Mucosa of descending colon (tissue), 3 donors: ENCODE data around the gene GLI3. TPM values are rescaled to one million over a fixed set of nuclear protein-coding genes. Genes with fewer than 3 reads are reported as not detected.

ENCODE experiments used
- ATAC-seq: fragments of 200-7000 bp; cut with Tn5 transposase; one replicate; pipeline ENCODE4 v1.9.1; 2020; ENCODE audit warnings: mild to moderate bottlenecking, moderate library complexity
- DNase-seq, 3 donors: peaks; one replicate each; pipeline ENCODE4 v3.0.0-alpha.2; 2020
- H3K36me3 ChIP-seq: fragments of 200-600 bp; one replicate; pipeline ENCODE4 v1.8.0; 2021; ENCODE audit warnings: low read depth, mild to moderate bottlenecking
- H3K4me1 ChIP-seq: fragments of 200-600 bp; one replicate; pipeline ENCODE4 v1.8.0; 2021; ENCODE audit warnings: low read depth, mild to moderate bottlenecking
- H3K4me3 ChIP-seq: fragments of 200-600 bp; one replicate; pipeline ENCODE4 v1.8.0; 2021; ENCODE audit warnings: mild to moderate bottlenecking
- H3K9me3 ChIP-seq: fragments of 200-600 bp; one replicate; pipeline ENCODE4 v1.8.0; 2021; ENCODE audit warnings: mild to moderate bottlenecking
- CTCF ChIP-seq: fragments of 200-600 bp; IDR thresholded peaks from one replicate; pipeline ENCODE4 v1.8.0; 2022; ENCODE audit warnings: antibody characterized with exemption, mild to moderate bottlenecking
- intact Hi-C, 2 donors: fragments of 100-400 bp; cut with DNase I in 1 of 2; cut with micrococcal nuclease in 1 of 2; formaldehyde crosslinking; loops; one replicate each; pipeline versions ENCODE4 v1.11.0 to v1.11.1; 2022; cut with DNase I, micrococcal nuclease
- total RNA-seq, 3 donors: library from RNA; stranded (reverse); fragmentation: NEBNext Ultra II Directional in 2 of 3; extraction: Animal tissue kit (Norgen Biotek cat#: 25700) in 2 of 3; gene quantifications; one replicate each; pipeline versions ENCODE4 v1.2.1 to v1.2.4, GENCODE V29; 2021 to 2023
- donor health status: DM: no; HTN: no; CAD: no; lungs with moderate emphysema.
- donor health status: DM: no; HTN: no; CAD: no.
- donor health status: DM: no; HTN: yes; CAD: no.

The GLI3 gene
- total RNA-seq, 3 donors from 2014 or later, result 3.0 to 56.3 (median 8.8) TPM

- H3K4me3 ChIP-seq, result no peak overlapping the region
- TF ChIP-seq CTCF, result no peak
- no peak for ATAC-seq
- no peaks in the 10 kb centered on the region for H3K4me1 ChIP-seq
- H3K36me3 ChIP-seq, result no peaks in the 10 kb centered on the region
- DNase-seq, result no peak
- intact Hi-C loops, result no loop called here
- H3K9me3 ChIP-seq, result no peaks in the 10 kb centered on the region
Observed at GRCh38 chr7:42074076-42074475, 162.9 kb downstream of the GLI3 start.

- ATAC-seq (no peak), DNase-seq (no peak)
- no peaks in the 10 kb centered on the region for H3K4me1 ChIP-seq
- TF ChIP-seq CTCF, result no peak
- H3K9me3 ChIP-seq, result no peaks in the 10 kb centered on the region
- no peak overlapping the region for H3K4me3 ChIP-seq
- intact Hi-C loops, result no loop called here
- H3K36me3 ChIP-seq, result no peaks in the 10 kb centered on the region
Observed at GRCh38 chr7:42071372-42072261, 165.4 kb downstream of the GLI3 start.

GRCh38 chr7:42070068-42070467 lies 166.9 kb downstream of the GLI3 start:
- H3K36me3 ChIP-seq, result no peaks in the 10 kb centered on the region
- no peak overlapping the region for H3K4me3 ChIP-seq
- no peaks in the 10 kb centered on the region for H3K9me3 ChIP-seq
- H3K4me1 ChIP-seq, result no peaks in the 10 kb centered on the region
- DNase-seq (no peak), ATAC-seq (no peak)
- TF ChIP-seq CTCF, result no peak
- intact Hi-C loops, result no loop called here

GRCh38 chr7:42069590-42069989 lies 167.4 kb downstream of the GLI3 start:
- H3K4me3 ChIP-seq, result no peak overlapping the region
- intact Hi-C loops, result no loop called here
- no peaks in the 10 kb centered on the region for H3K9me3 ChIP-seq
- ATAC-seq, result no peak
- no peak for TF ChIP-seq CTCF
- no peaks in the 10 kb centered on the region for H3K4me1 ChIP-seq
- H3K36me3 ChIP-seq, result no peaks in the 10 kb centered on the region
- DNase-seq, result no peak

- DNase-seq (no peak), ATAC-seq (no peak)
- intact Hi-C loops, result no loop called here
Observed at GRCh38 chr7:42068554-42069280, 168.3 kb downstream of the GLI3 start.

More at GRCh38 chr7:42068554-42069280, 168.3 kb downstream of the GLI3 start:
- no peak for TF ChIP-seq CTCF
- Histone ChIP-seq H3K4me3 (no peak overlapping the region), H3K9me3 (no peaks in the 10 kb centered on the region), H3K36me3 (no peaks in the 10 kb centered on the region), H3K4me1 (no peaks in the 10 kb centered on the region)
